NCI-H1930 (cell line): ENCODE measurements around the gene LCN10.

ENCODE experiments used
- DNase-seq, 2 experiments: peaks; one replicate each; lab custom pipeline; 2025; lab: John Stamatoyannopoulos, UW

The LCN10 gene

GRCh38 chr9:136754626-136755301 is 12.0 kb upstream of the LCN10 start:
- no peak for DNase-seq

- no peak for DNase-seq
These were observed 11.4 kb upstream of the LCN10 start for GRCh38 chr9:136754059-136754572.

- DNase-seq: no peak
These were observed 10.8 kb upstream of the LCN10 start for GRCh38 chr9:136753371-136754058.

GRCh38 chr9:136751814-136752213 is 9.1 kb upstream of the LCN10 start:
- DNase-seq: no peak

- DNase-seq: no peak
These were observed 8.5 kb upstream of the LCN10 start for GRCh38 chr9:136751244-136751643.

- no peak for DNase-seq
These were observed 7.8 kb upstream of the LCN10 start for GRCh38 chr9:136750526-136750925.

- no peak for DNase-seq
These were observed 6.2 kb upstream of the LCN10 start for GRCh38 chr9:136748666-136749611.

- DNase-seq: no peak
These were observed 5.5 kb upstream of the LCN10 start, which contains the start of gene LCN6 for GRCh38 chr9:136748201-136748600. LCN6 (minus strand) TSS chr9:136748525; CDS start chr9:136748483, 42 bp downstream.

GRCh38 chr9:136747161-136748060 is 4.7 kb upstream of the LCN10 start:
- no peak for DNase-seq

GRCh38 chr9:136746621-136747020 is 3.9 kb upstream of the LCN10 start:
- DNase-seq: no peak

- no peak for DNase-seq
These were observed 3.4 kb upstream of the LCN10 start for GRCh38 chr9:136746155-136746490.

GRCh38 chr9:136745389-136746154 is 2.8 kb upstream of the LCN10 start:
- DNase-seq: no peak

GRCh38 chr9:136744773-136745172 is 2.0 kb upstream of the LCN10 start:
- DNase-seq: no peak

GRCh38 chr9:136743639-136744211 is 985 bp upstream of the LCN10 start:
- DNase-seq: no peak

GRCh38 chr9:136741883-136742571 is 713 bp downstream of the LCN10 start:
- no peak for DNase-seq

- DNase-seq: no peak
These were observed 1.5 kb downstream of the LCN10 start for GRCh38 chr9:136740971-136741882.

- no peak for DNase-seq
These were observed 2.2 kb downstream of the LCN10 start for GRCh38 chr9:136740491-136740890.

- DNase-seq: no peak
These were observed 2.7 kb downstream of the LCN10 start for GRCh38 chr9:136740069-136740468.

GRCh38 chr9:136739509-136739908 is 3.2 kb downstream of the LCN10 start:
- no peak for DNase-seq
